ENCODE results near the gene PPP2R2B.

PPP2R2B gene

DNA sequence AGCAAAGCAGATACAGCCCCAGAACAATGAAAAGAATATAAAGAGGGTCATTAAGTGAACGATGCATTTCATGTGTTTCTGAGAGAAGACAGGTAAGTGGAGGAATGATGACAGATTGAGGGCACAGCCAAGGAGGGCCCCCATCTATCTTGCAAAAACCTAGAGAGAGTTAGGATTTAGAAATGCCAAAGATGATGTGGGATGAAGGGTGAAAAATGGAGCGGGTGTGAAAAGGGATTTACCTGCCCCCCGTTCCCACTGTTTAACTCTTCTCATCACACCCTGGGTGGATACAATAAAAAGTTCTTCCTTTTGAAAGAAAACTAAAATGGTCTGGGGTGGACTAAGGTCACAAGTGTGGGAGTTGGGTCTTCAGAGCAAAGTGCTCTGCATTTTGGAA lies 18.5 kb upstream of the PPP2R2B start:
- no peak for DNase-seq (ENCODE audit: low read depth in 1 of 2, low spot score in 1 of 2)
- TF ChIP-seq JUND (IDR thresholded peaks at IDR 0.05; ENCODE audit: low read depth) = no peak
- in situ Hi-C loops (cut with HindIII; ENCODE audit: low pct_unique_long_range_greater_than_20kb, low sequenced_read_pairs) = no loop called here

DNA sequence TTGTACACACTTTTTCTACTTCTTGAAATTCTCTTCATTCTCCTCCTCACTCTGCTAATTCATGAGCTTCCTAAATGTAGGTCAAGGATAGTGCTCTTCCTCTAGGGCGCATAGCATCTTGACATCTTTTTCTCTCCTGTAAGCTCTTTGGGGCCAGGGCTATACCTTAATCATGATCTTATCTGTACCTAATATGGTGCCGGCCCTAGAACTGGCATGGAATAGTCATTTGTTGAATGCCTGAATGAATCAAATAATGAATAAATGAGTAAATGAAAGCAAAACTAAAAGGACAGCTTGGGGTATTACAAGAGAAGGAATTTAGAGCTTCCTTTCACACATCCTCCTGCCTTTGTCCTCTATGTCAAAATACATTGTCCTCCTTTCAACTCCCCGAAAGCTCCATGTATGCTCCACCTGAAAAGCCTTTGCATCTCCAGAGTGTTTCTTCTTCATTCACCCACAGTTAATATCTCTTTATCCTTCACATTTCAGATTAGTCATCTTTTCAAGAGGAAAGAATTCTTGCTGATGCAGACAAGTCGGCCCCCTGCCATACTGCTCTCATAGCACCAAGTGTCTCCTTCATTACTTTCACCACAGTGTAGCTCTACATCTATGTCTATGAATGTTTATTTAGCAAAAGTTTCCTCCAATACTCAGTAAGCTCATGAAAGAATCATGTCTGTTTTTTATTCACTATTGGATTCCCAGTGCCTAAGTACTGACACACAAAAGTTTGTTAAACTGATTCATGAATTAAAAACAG lies 16.4 kb upstream of the PPP2R2B start:
- no peak for TF ChIP-seq JUND (IDR thresholded peaks at IDR 0.05; ENCODE audit: low read depth)
- in situ Hi-C loops (cut with HindIII; ENCODE audit: low pct_unique_long_range_greater_than_20kb, low sequenced_read_pairs) = no loop called here
- no peak for DNase-seq (ENCODE audit: low read depth in 1 of 2, low spot score in 1 of 2)

DNA sequence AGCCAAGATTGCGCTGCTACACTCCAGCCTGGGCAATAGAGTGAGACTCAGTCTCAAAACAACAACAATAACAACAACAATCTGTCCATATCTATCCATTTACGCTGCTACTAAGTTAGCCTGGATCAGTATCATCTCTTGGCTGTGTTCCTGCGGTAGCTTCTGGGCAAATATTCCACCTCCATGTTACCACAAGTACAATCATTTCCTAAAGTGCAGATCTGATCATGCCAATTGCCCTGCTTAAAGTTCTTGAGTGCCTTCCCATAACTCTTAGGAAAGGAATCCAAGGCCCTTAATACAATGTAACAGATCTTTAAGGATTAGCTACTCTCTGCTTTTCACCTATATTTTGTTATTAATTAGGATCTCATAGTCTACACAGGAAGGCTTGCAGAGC lies 15.4 kb upstream of the PPP2R2B start:
- no peak for TF ChIP-seq JUND (IDR thresholded peaks at IDR 0.05; ENCODE audit: low read depth)
- no peak for DNase-seq (ENCODE audit: low read depth in 1 of 2, low spot score in 1 of 2)
- in situ Hi-C loops (cut with HindIII; ENCODE audit: low pct_unique_long_range_greater_than_20kb, low sequenced_read_pairs) = no loop called here

DNA sequence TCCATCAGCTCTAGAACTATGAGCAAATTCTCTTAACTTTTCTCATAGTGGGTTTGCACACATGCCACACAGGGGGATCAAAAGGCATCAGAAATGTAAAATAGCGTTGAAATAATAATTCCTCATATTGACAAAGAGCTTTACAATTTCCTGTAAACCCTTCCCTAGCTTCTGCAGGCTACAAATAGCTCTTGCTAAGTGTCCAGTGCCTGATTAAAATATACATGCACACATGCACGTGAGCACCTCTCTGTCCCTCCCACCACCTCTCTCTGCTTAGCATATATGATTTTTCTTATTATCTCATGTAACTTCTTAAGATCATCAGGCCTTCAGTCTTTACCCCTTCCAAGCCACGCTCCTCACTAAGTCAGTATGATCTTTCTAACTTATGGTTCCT lies 13.7 kb upstream of the PPP2R2B start:
- TF ChIP-seq JUND (IDR thresholded peaks at IDR 0.05; ENCODE audit: low read depth) = no peak
- in situ Hi-C loops (cut with HindIII; ENCODE audit: low pct_unique_long_range_greater_than_20kb, low sequenced_read_pairs) = no loop called here
- no peak for DNase-seq (ENCODE audit: low read depth in 1 of 2, low spot score in 1 of 2)

DNA sequence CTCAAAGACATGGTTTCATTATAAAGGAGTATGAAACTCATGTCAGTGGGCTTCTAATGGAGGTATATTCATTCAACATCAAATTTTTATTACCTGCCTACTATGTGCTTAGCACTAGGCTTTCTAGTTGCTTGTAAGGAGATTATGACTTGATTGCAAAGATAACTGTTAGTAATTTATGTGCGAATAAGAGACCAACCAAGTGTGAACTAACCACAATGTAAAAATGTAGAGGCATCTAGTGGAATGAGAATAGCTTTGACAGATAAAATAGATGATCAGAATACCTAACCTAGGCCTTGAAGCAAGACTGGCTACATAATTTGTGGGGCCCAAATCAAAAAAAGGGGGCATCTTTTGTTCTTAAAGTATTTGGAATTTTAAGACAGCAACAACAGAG lies 13.0 kb upstream of the PPP2R2B start:
- no peak for TF ChIP-seq JUND (IDR thresholded peaks at IDR 0.05; ENCODE audit: low read depth)
- in situ Hi-C loops (cut with HindIII; ENCODE audit: low pct_unique_long_range_greater_than_20kb, low sequenced_read_pairs) = no loop called here
- no peak for DNase-seq (ENCODE audit: low read depth in 1 of 2, low spot score in 1 of 2)

DNA sequence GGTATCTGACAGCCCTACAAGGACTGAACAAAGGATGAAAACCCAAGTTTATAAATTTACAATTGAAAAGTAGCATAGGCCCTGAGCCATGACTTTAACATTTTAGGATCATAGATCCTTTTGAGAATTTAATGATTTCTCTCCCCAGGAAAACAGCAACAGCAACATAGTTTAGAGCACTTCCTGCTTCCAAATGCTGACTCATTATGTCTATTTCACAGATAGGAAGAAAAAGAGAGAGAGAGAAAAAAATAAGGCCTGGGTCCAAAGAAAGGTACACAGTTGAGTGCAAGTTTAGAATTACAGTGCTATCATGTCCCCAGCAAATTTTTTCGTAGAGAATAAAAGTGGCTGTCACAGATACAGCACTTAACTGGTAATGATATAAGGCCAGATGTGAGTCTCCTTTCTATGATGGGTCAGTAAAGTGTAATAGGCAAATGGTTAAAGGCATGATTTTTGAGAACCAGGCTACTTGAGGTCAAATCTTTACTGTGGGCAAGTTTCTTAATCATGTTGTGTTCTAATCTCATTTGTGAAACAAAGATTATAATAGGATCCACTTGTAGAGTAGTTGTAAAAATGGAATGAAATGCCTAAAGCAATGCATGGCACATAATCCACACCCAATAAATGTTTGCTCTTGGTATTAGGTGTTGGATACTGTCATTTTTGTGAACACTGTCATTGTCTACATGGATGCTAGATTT lies 12.3 kb upstream of the PPP2R2B start:
- DNase-seq (ENCODE audit: low read depth in 1 of 2, low spot score in 1 of 2) = no peak
- in situ Hi-C loops (cut with HindIII; ENCODE audit: low pct_unique_long_range_greater_than_20kb, low sequenced_read_pairs) = no loop called here
- TF ChIP-seq JUND (IDR thresholded peaks at IDR 0.05; ENCODE audit: low read depth) = no peak

DNA sequence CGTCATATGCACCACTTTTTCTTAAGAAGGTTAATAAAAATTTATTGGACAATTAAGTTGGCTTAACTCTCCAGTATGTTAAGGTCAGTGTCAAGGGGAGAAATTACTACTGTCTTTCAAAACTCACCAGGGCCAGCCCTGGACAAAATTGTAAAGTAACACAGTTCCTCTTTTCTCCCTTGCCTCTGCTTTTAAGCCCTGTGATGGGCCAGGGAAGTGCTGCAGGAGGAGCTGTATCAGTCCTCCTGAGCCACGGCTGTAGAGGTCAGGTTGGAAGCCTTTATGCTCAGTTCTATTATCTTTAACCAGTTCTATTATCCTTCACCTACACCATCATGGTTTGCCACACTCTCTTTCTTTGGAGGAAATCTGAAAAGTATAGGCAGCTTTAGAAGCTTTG lies 11.5 kb upstream of the PPP2R2B start:
- in situ Hi-C loops (cut with HindIII; ENCODE audit: low pct_unique_long_range_greater_than_20kb, low sequenced_read_pairs) = no loop called here
- TF ChIP-seq JUND (IDR thresholded peaks at IDR 0.05; ENCODE audit: low read depth) = no peak
- DNase-seq (ENCODE audit: low read depth in 1 of 2, low spot score in 1 of 2) = no peak

DNA sequence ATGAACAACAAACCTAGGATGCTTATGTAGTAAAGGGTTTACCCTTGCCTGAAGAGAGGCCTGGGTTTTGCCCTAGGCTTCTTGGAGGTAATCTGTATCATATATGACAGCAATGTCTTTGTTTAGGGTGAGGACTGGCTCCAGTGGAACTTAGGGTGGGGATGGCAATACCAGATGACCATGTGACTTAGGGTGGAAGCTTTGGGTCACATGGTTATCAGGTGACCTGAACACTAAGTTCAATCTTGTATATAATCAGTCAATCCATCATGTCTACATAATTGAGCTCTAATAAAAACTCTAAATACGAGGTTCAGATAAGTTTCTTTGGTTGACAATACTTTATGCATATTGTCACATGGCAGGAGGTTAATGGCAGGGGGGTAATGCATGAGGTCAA lies 10.6 kb upstream of the PPP2R2B start:
- no peak for TF ChIP-seq JUND (IDR thresholded peaks at IDR 0.05; ENCODE audit: low read depth)
- no peak for DNase-seq (ENCODE audit: low read depth in 1 of 2, low spot score in 1 of 2)
- in situ Hi-C loops (cut with HindIII; ENCODE audit: low pct_unique_long_range_greater_than_20kb, low sequenced_read_pairs) = no loop called here

DNA sequence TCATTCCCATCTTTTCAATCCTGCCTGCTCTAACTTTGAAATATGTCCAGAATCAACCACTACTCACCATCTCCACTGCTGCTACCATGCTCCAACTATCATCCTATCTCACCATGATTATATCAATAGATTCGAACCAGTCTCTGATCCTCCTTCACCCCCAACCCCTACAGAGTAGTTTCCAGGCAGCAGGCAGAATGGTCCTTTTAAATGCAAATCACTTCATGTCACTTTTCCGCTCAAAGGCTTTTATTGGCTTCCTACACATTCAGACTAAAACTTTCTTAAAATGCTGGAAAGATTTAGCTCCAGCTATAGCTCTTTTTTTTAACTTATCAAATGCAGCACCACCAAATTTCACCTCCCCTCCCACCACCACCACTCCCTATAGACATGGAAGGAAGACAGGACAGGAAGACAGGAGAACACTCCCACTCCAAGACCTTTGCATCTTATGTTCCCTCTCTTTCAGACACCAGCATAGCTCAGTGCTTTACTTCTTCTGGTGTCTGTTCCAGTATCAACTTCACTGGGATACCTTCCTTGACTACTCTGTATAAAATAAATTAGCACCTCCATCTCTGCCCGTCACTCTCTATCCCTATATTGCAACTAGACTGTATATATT lies 9.9 kb upstream of the PPP2R2B start:
- in situ Hi-C loops (cut with HindIII; ENCODE audit: low pct_unique_long_range_greater_than_20kb, low sequenced_read_pairs) = no loop called here
- DNase-seq (ENCODE audit: low read depth in 1 of 2, low spot score in 1 of 2) = no peak
- TF ChIP-seq JUND (IDR thresholded peaks at IDR 0.05; ENCODE audit: low read depth) = no peak

DNA sequence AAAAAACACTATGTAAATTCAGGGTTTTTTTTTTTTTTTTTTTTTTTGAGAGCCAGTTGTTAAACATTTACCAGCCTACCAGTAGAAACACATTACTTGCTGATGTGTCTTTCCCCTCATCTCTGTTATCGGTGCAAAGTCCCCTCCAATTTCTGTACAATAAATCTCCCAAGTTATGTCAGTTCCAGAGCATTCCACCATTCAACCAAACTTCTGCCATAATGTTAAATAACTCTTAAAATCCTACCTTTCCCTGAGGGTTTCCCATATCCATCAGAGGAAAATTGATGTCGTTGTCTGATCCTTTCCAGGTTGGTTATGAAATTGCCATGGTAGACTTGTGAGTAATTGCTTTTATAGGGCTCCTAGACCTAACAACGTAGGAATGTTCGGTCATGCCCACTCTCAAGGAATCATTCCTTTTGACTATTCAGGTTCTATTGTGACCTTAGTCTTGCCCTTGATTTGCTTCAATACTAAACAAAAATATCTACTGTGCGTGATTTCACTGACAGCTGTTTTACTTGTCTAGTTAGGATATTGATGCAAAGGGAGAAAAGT lies 5.6 kb upstream of the PPP2R2B start:
- in situ Hi-C loops (cut with HindIII; ENCODE audit: low pct_unique_long_range_greater_than_20kb, low sequenced_read_pairs) = no loop called here

DNA sequence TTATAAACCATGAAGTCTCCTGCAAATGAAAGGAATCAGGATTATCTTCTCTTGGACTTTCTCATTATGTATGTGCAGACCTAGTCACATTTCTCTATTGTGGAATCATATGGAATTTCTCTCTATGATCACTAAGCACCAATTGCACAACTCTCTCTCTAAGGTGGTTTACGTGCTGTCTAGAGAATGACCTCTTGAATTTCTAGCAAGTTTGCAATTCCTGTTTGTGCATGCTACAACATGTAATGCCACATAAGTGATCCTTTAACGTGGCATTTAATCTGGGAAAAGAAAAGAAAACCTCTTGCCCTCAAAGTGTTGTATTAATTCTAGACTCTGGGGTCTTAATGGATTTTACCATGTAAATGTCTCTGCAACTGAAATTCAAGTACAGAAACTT lies 5.0 kb upstream of the PPP2R2B start:
- no peak for DNase-seq (ENCODE audit: low read depth in 1 of 2, low spot score in 1 of 2)
- in situ Hi-C loops (cut with HindIII; ENCODE audit: low pct_unique_long_range_greater_than_20kb, low sequenced_read_pairs) = no loop called here
- TF ChIP-seq JUND (IDR thresholded peaks at IDR 0.05; ENCODE audit: low read depth) = no peak

More for the DNA sequence above, 5.6 kb upstream of the PPP2R2B start:
- no peak for TF ChIP-seq JUND (IDR thresholded peaks at IDR 0.05; ENCODE audit: low read depth)
- DNase-seq (ENCODE audit: low read depth in 1 of 2, low spot score in 1 of 2) = no peak

DNA sequence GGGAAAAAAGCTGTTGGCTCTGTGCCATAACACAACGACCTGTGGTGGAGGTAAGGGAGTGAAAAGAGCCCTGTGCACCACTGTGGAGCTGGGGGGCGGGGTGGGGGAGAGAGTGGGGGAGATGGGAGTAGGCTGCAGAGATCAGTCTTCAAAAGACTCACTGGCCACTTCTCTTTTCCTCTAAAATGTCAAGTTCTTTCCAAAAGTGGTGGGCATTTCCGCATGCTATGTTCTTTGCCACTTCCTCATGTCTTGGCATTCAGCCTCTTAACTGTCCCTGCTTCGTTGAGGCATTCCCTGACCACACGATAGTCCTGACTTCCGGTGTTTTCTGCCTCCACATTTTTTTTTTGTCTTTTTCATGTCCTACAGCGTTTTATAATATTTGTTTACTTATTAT lies 2.4 kb upstream of the PPP2R2B start:
- TF ChIP-seq JUND (IDR thresholded peaks at IDR 0.05; ENCODE audit: low read depth) = no peak
- in situ Hi-C loops (cut with HindIII; ENCODE audit: low pct_unique_long_range_greater_than_20kb, low sequenced_read_pairs) = no loop called here
- DNase-seq (ENCODE audit: low read depth in 1 of 2, low spot score in 1 of 2) = no peak
